HG03469 (cell line): ENCODE measurements around the gene CCNT1.
"Not testable (repeated sequence)": the region's sequence is repeated elsewhere in the genome, so short reads cannot be mapped to it uniquely, and the experiment has no call there.

Experiments used
- ATAC-seq: cut with Tn5 transposase; IDR thresholded peaks from one replicate; pipeline ENCODE4 v1.9.1; 2021; ENCODE audit warnings: mild to moderate bottlenecking, moderate library complexity, moderate number of reproducible peaks; ENCODE audit not compliant: unreplicated experiment

CCNT1 gene

GRCh38 chr12:48641752-48642555 is 74.6 kb downstream of the CCNT1 start:
- ATAC-seq, result not testable (repeated sequence)

DNA sequence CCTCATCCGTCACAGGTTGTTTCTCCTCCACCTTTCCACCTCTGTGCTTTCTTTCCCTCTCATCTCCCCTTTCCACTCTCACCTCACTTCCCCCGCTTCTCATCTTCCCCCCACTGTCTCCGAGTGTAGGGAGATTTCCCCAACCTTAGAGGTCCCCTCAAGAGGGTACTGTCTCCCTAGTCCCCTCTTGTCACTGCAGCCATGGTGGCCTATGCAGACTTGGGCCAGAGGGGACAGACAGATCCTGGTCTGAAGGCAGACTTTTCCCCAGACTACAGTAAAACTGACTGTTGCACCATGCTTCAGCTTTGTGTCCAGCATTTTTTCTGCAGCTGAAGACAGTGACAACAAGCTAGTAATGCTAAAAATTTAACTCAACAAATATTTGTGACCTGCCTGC is 75.7 kb downstream of the CCNT1 start:
- no peak for ATAC-seq

GRCh38 chr12:48640428-48640827 is 76.1 kb downstream of the CCNT1 start:
- no peak for ATAC-seq
